Measurements from ENCODE around the gene AKR1A1.

GRCh38 chr1:45516036-45516435 lies 34.6 kb upstream of the AKR1A1 start:
- TF ChIP-seq CTCF (IDR thresholded peaks at IDR 0.05) (no peak), POLR2A (IDR thresholded peaks at IDR 0.05) (no peak)
